Neural crest cell (in vitro differentiated cells): ENCODE results near the gene GLP1R. TPM values are rescaled to one million over a fixed set of nuclear protein-coding genes. Genes with fewer than 3 reads are reported as not detected.
A peak's percentile ranks its signal among the peaks of the same experiment; 100 is the strongest.

ENCODE experiments used
- DNase-seq: peaks from one replicate; pipeline ENCODE4 v3.0.0; 2021; ENCODE audit warnings: low read depth, mixed read lengths, low spot score
- H3K27ac Mint-ChIP-seq: one replicate; pipeline ENCODE4 v1.8.0; 2021; ENCODE audit warnings: mild to moderate bottlenecking, mixed read lengths; ENCODE audit not compliant: unreplicated experiment
- H3K27me3 Mint-ChIP-seq: 2 replicates; pipeline ENCODE4 v1.8.0; 2021; ENCODE audit warnings: low read depth, mild to moderate bottlenecking, mixed read lengths
- H3K36me3 Mint-ChIP-seq: 2 replicates; pipeline ENCODE4 v1.8.0; 2021; ENCODE audit warnings: low read depth, mild to moderate bottlenecking, mixed read lengths
- H3K4me1 Mint-ChIP-seq: 2 replicates; pipeline ENCODE4 v1.8.0; 2021; ENCODE audit warnings: mixed read lengths
- H3K4me3 Mint-ChIP-seq: one replicate; pipeline ENCODE4 v1.8.0; 2021; ENCODE audit warnings: mild to moderate bottlenecking, mixed read lengths
- H3K9me3 Mint-ChIP-seq: 2 replicates; pipeline ENCODE4 v1.8.0; 2021; ENCODE audit warnings: mixed read lengths
- CTCF ChIP-seq: fragments of 200-600 bp; sonication (generic); conservative IDR thresholded peaks from 2 replicates; pipeline ENCODE4 v1.5.0; 2021; ENCODE audit warnings: antibody characterized with exemption, mild to moderate bottlenecking
- total RNA-seq: library from RNA; stranded (reverse); gene quantifications from 2 replicates; pipeline ENCODE4 v1.2.1, GENCODE V29; 2021

The GLP1R gene
- total RNA-seq, 1 donor from 2014 or later = 0.65 TPM

- Mint-ChIP-seq H3K27me3 (peaks cover 10% of the 10 kb centered on the region), H3K27ac (no peak overlapping the region), H3K9me3 (peaks cover 2% of the 10 kb centered on the region), H3K36me3 (no peaks in the 10 kb centered on the region), H3K4me3 (no peak overlapping the region), H3K4me1 (no peaks in the 10 kb centered on the region)
- no peak for TF ChIP-seq CTCF
- DNase-seq = no peak
Measured at GRCh38 chr6:39065561-39065960, 17.0 kb downstream of the GLP1R start.

GRCh38 chr6:39068391-39068790 lies 19.8 kb downstream of the GLP1R start:
- Mint-ChIP-seq H3K27me3 (peaks cover 14% of the 10 kb centered on the region), H3K36me3 (no peaks in the 10 kb centered on the region), H3K27ac (no peak overlapping the region), H3K4me3 (no peak overlapping the region), H3K9me3 (peaks cover 5% of the 10 kb centered on the region), H3K4me1 (no peaks in the 10 kb centered on the region)
- DNase-seq = no peak
- TF ChIP-seq CTCF = no peak

GRCh38 chr6:39072830-39073229 lies 24.2 kb downstream of the GLP1R start:
- Mint-ChIP-seq H3K9me3 (peaks cover 5% of the 10 kb centered on the region), H3K4me3 (no peak overlapping the region), H3K27me3 (peaks cover 8% of the 10 kb centered on the region), H3K4me1 (peaks cover 13% of the 10 kb centered on the region), H3K27ac (no peak overlapping the region), H3K36me3 (no peaks in the 10 kb centered on the region)
- DNase-seq = no peak
- TF ChIP-seq CTCF = no peak

GRCh38 chr6:39073471-39074355 lies 25.1 kb downstream of the GLP1R start:
- peaks cover 5% of the 10 kb centered on the region for H3K9me3 Mint-ChIP-seq
- no peak overlapping the region for H3K27ac Mint-ChIP-seq
- peaks cover 13% of the 10 kb centered on the region for H3K4me1 Mint-ChIP-seq
- no peak for DNase-seq
- peaks cover 8% of the 10 kb centered on the region for H3K27me3 Mint-ChIP-seq
- no peak for TF ChIP-seq CTCF
- no peaks in the 10 kb centered on the region for H3K36me3 Mint-ChIP-seq
- no peak overlapping the region for H3K4me3 Mint-ChIP-seq

- peaks cover 4% of the 10 kb centered on the region for H3K27me3 Mint-ChIP-seq
- H3K4me1 Mint-ChIP-seq = peaks cover 13% of the 10 kb centered on the region
- H3K4me3 Mint-ChIP-seq = no peak overlapping the region
- DNase-seq = no peak
- no peak for TF ChIP-seq CTCF
- peak overlapping the region; percentile 45 for H3K27ac Mint-ChIP-seq
- H3K36me3 Mint-ChIP-seq = no peaks in the 10 kb centered on the region
- H3K9me3 Mint-ChIP-seq = peaks cover 5% of the 10 kb centered on the region
Measured at GRCh38 chr6:39074486-39074885, 25.9 kb downstream of the GLP1R start.
